NCI-H1417 treated with DMSO at 0.1 percent for 48 hours (cell line): ENCODE results near the gene ABCB7.
"Not testable (repeated sequence)": the region's sequence is repeated elsewhere in the genome, so short reads cannot be mapped to it uniquely, and the experiment has no call there.

Experiments used
- DNase-seq: peaks from one replicate; lab custom pipeline; 2025; lab: John Stamatoyannopoulos, UW

Gene ABCB7

GRCh38 chrX:75096331-75096730, 59.8 kb downstream of the ABCB7 start:
- no peak for DNase-seq

- DNase-seq: no peak
Observed at GRCh38 chrX:75086731-75087195, 69.3 kb downstream of the ABCB7 start.

- DNase-seq: no peak
Observed at GRCh38 chrX:75084757-75085156, 71.3 kb downstream of the ABCB7 start.

DNA sequence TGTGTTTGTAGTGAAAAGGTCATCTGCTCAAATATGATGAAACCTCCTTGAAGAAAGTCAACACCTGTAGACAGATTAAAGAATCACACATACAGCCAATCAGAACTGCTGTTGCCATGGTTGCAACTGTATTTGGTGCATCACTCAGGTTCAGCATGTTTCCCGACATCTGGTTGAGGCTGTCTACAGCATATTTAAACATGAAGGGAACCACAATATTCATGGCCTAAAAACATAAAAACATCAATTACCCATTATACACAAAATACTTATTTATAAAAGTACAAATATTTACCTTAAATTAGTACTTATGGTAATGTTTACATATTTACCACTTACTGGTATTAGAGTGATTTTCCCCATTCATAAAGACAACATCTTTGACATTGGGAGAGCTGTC, 79.7 kb downstream of the ABCB7 start:
- DNase-seq: no peak

GRCh38 chrX:75074475-75074874, 81.6 kb downstream of the ABCB7 start:
- DNase-seq: no peak

DNA sequence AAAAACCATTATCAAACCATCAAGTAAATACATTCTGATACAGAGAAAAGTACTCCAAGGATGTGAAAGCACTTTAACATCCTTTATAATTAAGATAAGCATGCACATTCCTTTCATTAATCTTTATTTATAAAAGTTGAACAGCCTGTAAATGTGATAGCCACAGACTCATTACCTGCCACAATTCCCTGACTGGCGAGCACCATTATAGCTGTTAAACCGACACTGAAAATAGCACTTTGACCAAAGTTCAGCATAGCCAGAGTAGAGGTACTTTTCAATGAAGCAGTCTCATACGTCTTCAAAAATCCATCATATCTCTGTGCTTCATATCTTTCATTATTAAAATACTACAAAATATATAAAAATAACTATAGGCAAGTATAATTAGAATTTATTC, 84.7 kb downstream of the ABCB7 start:
- DNase-seq: no peak

DNA sequence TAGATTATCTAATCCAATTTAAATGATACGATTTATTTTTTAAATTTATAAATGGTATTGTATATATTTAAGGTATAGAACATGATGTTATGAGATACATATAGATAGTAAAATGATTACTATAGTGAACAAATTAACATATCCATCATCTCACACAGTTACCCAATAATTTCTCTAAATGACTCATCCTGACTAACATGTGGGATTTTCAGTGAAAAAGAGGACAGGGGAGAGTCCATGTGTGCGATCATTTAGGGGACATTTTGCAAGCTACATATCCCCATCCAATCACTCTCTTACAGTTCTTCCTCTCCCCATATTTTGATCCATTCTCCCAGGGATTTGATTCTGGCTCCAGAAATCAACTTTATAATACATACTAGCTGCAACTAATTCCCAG, 88.2 kb downstream of the ABCB7 start:
- DNase-seq: no peak

GRCh38 chrX:75061701-75062100, 94.4 kb downstream of the ABCB7 start:
- DNase-seq: no peak

DNA sequence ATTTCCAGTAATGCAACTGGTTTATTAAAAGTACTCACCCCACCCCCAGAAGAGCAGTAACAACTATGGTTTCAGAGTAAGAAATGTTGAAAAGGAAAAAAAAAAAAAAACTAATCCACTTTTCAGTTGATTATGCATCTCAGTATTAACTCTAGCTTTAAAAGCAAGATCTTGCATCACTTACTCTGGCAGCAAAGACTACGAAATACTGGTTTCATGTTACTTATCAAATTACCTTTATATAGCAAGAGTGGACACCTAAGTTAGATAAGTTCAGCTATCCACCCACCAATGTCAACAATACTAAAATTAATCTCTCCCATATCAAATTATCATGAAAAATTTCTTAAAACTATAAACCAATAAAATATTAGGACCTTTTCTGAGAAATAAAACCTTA, 105.0 kb downstream of the ABCB7 start:
- no peak for DNase-seq

DNA sequence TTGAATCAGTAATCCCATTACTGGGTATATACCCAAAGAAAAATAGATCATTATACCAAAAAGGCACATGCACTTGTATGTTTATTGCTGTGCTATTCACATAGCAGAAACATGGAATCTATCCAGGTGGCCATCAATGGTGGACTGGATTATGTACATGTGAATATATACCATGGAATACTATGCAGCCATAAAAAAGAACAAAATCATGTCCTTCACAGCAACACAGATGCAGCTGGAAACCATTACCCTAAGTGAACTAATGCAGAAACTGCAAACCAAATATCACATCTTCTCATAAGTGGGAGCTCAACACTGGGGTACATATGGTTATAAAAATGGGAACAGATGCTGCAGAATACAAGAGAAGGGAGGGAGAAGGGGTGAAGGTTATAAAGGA, 110.7 kb downstream of the ABCB7 start:
- DNase-seq: no peak

GRCh38 chrX:75044142-75044541, 111.9 kb downstream of the ABCB7 start:
- not testable (repeated sequence) for DNase-seq

DNA sequence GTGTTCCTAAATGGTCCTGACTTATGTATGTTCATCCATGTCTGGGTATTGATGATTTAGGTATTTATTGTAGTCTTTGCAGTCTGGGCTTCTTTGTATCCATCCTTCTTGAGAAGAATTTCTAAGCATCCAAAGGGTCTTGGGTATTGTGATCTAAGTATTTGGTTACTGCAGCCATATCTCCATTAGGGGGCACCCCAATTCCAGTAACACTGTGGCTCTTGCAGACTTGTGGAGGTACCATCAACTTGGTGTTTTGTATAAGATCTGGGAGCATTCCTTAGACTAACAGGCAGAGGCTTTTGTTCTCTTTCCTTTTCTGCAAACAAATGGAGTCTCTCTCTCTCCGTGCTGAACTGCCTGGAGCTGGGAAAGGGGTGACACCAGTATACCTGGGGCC, 117.2 kb downstream of the ABCB7 start:
- no peak for DNase-seq
